Esophagus squamous epithelium (tissue), 4 donors: Measurements from ENCODE around the gene TBXAS1.

Source experiments
- CTCF ChIP-seq, 6 experiments: fragments of 450-650 bp in 4 of 6; fragments of 200-600 bp in 2 of 6; sonication (generic) in 2 of 6; IDR thresholded peaks; one replicate each; pipeline ENCODE4 v1.5.1; 2016 to 2019; ENCODE audit warnings: antibody characterized with exemption in 6 of 6, mild to moderate bottlenecking in 4 of 6, moderate library complexity in 4 of 6
- POLR2A ChIP-seq, 4 donors: fragments of 450-650 bp; IDR thresholded peaks; one replicate each; pipeline ENCODE4 v1.6.1; 2017; ENCODE audit warnings: antibody characterized with exemption in 4 of 4, mild to moderate bottlenecking in 4 of 4, moderate library complexity in 3 of 4

- TF ChIP-seq POLR2A (IDR thresholded peaks at IDR 0.05) (no peak), CTCF (IDR thresholded peaks at IDR 0.05) (no peak)
Measured at GRCh38 chr7:140035400-140036223, 206.5 kb downstream of the TBXAS1 start.
